Panc1 (cell line): ENCODE measurements around the gene ADAMTS1. TPM values are rescaled to one million over a fixed set of nuclear protein-coding genes. Genes with fewer than 3 reads are reported as not detected.

Source experiments
- ATAC-seq: fragments of 200-7000 bp; cut with Tn5 transposase; 2 replicates; pipeline ENCODE4 v1.9.1; 2020; ENCODE audit warnings: mild to moderate bottlenecking, moderate library complexity
- BruUV-seq: library from RNA; stranded (reverse); fragments of 400-500 nt; replicated peaks from 2 replicates; lab custom pipeline; 2021; lab: Mats Ljungman, UMichigan
- CTCF ChIA-PET: fragments of 300-600 bp; sonication (Branson Sonifier 250); formaldehyde crosslinking; loops from one replicate; lab custom pipeline; 2022; ENCODE audit warnings: antibody characterized with exemption; lab: Charles Lee
- POLR2A ChIA-PET: fragments of 300-600 bp; sonication (Branson Sonifier 250); formaldehyde crosslinking; loops from one replicate; lab custom pipeline; 2022; ENCODE audit warnings: antibody characterized with exemption; lab: Charles Lee
- DNase-seq: peaks from one replicate; pipeline ENCODE4 v3.0.0-alpha.2; 2010; ENCODE audit warnings: low read depth, low spot score
- H3K27ac ChIP-seq: 2 replicates; pipeline ENCODE4 v1.5.1; 2011; ENCODE audit warnings: mild to moderate bottlenecking, low read length, inconsistent platforms
- H3K27me3 ChIP-seq: fragments of 200-500 bp; sonication (Bioruptor generic); 2 replicates; pipeline ENCODE4 v1.6.0; 2014; ENCODE audit warnings: low read length, inconsistent platforms; ENCODE audit not compliant: control insufficient read depth, insufficient read depth
- H3K36me3 ChIP-seq: fragments of 200-500 bp; sonication (Bioruptor generic); 2 replicates; pipeline ENCODE4 v1.5.1; 2014; ENCODE audit warnings: inconsistent platforms, mild to moderate bottlenecking, low read length, moderate library complexity; ENCODE audit not compliant: control insufficient read depth, insufficient read depth
- H3K4me1 ChIP-seq: 2 replicates; pipeline ENCODE4 v1.5.1; 2011; ENCODE audit warnings: inconsistent platforms, mild to moderate bottlenecking, low read length, moderate library complexity; ENCODE audit not compliant: control insufficient read depth, insufficient read depth
- H3K4me3 ChIP-seq, 2 experiments: 2 replicates each; pipeline ENCODE4 v1.5.1; 2011 to 2012; ENCODE audit warnings: low read depth in 2 of 2, low read length in 2 of 2, mild to moderate bottlenecking in 2 of 2, inconsistent platforms in 1 of 2, moderate library complexity in 1 of 2
- H3K9me3 ChIP-seq: fragments of 200-500 bp; sonication (Bioruptor generic); 2 replicates; pipeline ENCODE4 v1.5.1; 2014; ENCODE audit warnings: low read depth, mild to moderate bottlenecking, inconsistent platforms, low read length, moderate library complexity; ENCODE audit not compliant: control insufficient read depth, insufficient read depth
- CTCF ChIP-seq: fragments of 450-650 bp; IDR thresholded peaks from 2 replicates; pipeline ENCODE4 v1.5.1; 2017; ENCODE audit warnings: mild to moderate bottlenecking
- POLR2AphosphoS5 ChIP-seq: IDR thresholded peaks from 2 replicates; pipeline ENCODE4 v1.6.1; 2012; ENCODE audit warnings: mild to moderate bottlenecking, low read depth, low read length, moderate library complexity
- REST ChIP-seq, 2 experiments: IDR thresholded peaks; 2 replicates each; pipeline ENCODE4 v1.6.1; 2011 to 2012; ENCODE audit warnings: low read depth in 2 of 2, control low read depth in 1 of 2, low read length in 1 of 2, mild to moderate bottlenecking in 1 of 2, moderate library complexity in 1 of 2; ENCODE audit not compliant: insufficient read depth in 1 of 2
- SIN3A ChIP-seq: IDR thresholded peaks from 2 replicates; pipeline ENCODE4 v1.6.1; 2012; ENCODE audit warnings: low read depth, mild to moderate bottlenecking, low read length, moderate library complexity, borderline replicate concordance; ENCODE audit not compliant: insufficient read depth
- TCF7L2 ChIP-seq: IDR thresholded peaks from 2 replicates; pipeline ENCODE4 v1.6.1; 2011; ENCODE audit warnings: mild to moderate bottlenecking, low read depth, low read length, inconsistent platforms
- in situ Hi-C: cut with HindIII; loops from 2 replicates; pipeline ENCODE4 v1.10.0; 2016; ENCODE audit warnings: low sequenced_read_pairs, low pct_unique_long_range_greater_than_20kb
- intact Hi-C: fragments of 100-400 bp; cut with micrococcal nuclease; formaldehyde crosslinking; loops from one replicate; pipeline ENCODE4 v1.10.0; 2022; ENCODE audit not compliant: unreplicated experiment
- total RNA-seq: library from RNA; stranded (reverse); gene quantifications from one replicate; pipeline ENCODE4 v1.2.1, GENCODE V29; 2021; ENCODE audit not compliant: unreplicated experiment

ADAMTS1 gene
- total RNA-seq, 1 experiment from 2014 or later: 3.3 TPM

- Histone ChIP-seq H3K36me3 (no peaks in the 10 kb centered on the region), H3K4me3 (no peak overlapping the region), H3K4me1 (no peaks in the 10 kb centered on the region), H3K27me3 (no peaks in the 10 kb centered on the region), H3K27ac (no peak overlapping the region), H3K9me3 (no peaks in the 10 kb centered on the region)
- in situ Hi-C loops: no loop called here
- intact Hi-C loops: no loop called here
- no peak for ATAC-seq
- TF ChIP-seq TCF7L2: no peak
- no peak for TF ChIP-seq CTCF
- TF ChIP-seq POLR2AphosphoS5: no peak
- no peak for TF ChIP-seq REST (IDR thresholded peaks at IDR 0.05; ENCODE audit: insufficient read depth in 1 of 2, low read depth in 2 of 2, low read length in 1 of 2)
- TF ChIP-seq SIN3A: no peak
- POLR2A ChIA-PET: no interaction called here
- no peak for DNase-seq
- no TSS peak for BruUV-seq
- CTCF ChIA-PET: no interaction called here
Measured at GRCh38 chr21:26815197-26815596, 30.0 kb downstream of the ADAMTS1 start.

- no TSS peak for BruUV-seq
- intact Hi-C loops: no loop called here
Measured at GRCh38 chr21:26814386-26814785, 30.8 kb downstream of the ADAMTS1 start.

More at GRCh38 chr21:26814386-26814785, 30.8 kb downstream of the ADAMTS1 start:
- ChIA-PET POLR2A (no interaction called here), CTCF (no interaction called here)
- in situ Hi-C loops: no loop called here
- ATAC-seq (no peak), DNase-seq (no peak)
- no peaks in the 10 kb centered on the region for H3K36me3 ChIP-seq
- TF ChIP-seq REST (IDR thresholded peaks at IDR 0.05; ENCODE audit: insufficient read depth in 1 of 2, low read depth in 2 of 2, low read length in 1 of 2) (no peak), CTCF (no peak), POLR2AphosphoS5 (no peak), SIN3A (no peak), TCF7L2 (no peak)
- H3K9me3 ChIP-seq: no peaks in the 10 kb centered on the region
- no peaks in the 10 kb centered on the region for H3K4me1 ChIP-seq
- no peaks in the 10 kb centered on the region for H3K27me3 ChIP-seq
- no peak overlapping the region for H3K27ac ChIP-seq
- no peak overlapping the region for H3K4me3 ChIP-seq
